Measurements from ENCODE around the gene TLE1.

TLE1 gene

DNA sequence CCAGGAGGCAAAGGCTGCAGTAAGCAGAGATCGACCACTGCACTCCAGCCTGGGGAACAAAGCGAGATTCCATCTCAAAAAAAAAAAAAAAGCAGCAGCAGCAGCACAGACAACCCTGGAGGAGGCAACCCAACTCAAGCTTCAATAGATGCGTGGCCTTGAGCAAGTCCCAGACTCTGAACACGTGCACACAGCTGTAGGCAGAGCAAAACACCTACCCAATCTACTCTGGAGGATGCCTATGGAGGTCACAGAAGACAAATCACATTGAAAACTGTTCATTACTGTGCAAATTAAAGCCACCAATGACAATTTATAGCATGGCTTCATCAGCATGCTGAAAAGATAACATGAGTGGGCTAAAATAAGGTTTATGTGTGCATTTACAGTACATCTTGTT lies 7.2 kb downstream of the TLE1 start:
- Mint-ChIP-seq H3K27ac (no peak overlapping the region), H3K27me3 (peaks cover 22% of the 10 kb centered on the region), H3K9me3 (no peaks in the 10 kb centered on the region), H3K36me3 (ENCODE audit: low read depth) (peaks cover 9% of the 10 kb centered on the region), H3K4me3 (no peak overlapping the region), H3K4me1 (ENCODE audit: low read depth) (peaks cover 17% of the 10 kb centered on the region)
- intact Hi-C loops (cut with micrococcal nuclease), result no loop called here

- Mint-ChIP-seq H3K4me1 (ENCODE audit: low read depth) (peaks cover 15% of the 10 kb centered on the region), H3K9me3 (no peaks in the 10 kb centered on the region), H3K27ac (no peak overlapping the region), H3K4me3 (no peak overlapping the region), H3K27me3 (peaks cover 15% of the 10 kb centered on the region), H3K36me3 (ENCODE audit: low read depth) (peaks cover 7% of the 10 kb centered on the region)
- intact Hi-C loops (cut with micrococcal nuclease), result no loop called here
Observed at GRCh38 chr9:81680506-81680905, 8.8 kb downstream of the TLE1 start.

- Mint-ChIP-seq H3K27me3 (peaks cover 15% of the 10 kb centered on the region), H3K4me3 (no peak overlapping the region), H3K9me3 (no peaks in the 10 kb centered on the region), H3K36me3 (ENCODE audit: low read depth) (peaks cover 7% of the 10 kb centered on the region), H3K4me1 (ENCODE audit: low read depth) (peaks cover 15% of the 10 kb centered on the region), H3K27ac (no peak overlapping the region)
- intact Hi-C loops (cut with micrococcal nuclease), result no loop called here
Observed at GRCh38 chr9:81680006-81680405, 9.3 kb downstream of the TLE1 start.

GRCh38 chr9:81678088-81678487 lies 11.3 kb downstream of the TLE1 start:
- H3K36me3 Mint-ChIP-seq (ENCODE audit: low read depth), result peaks cover 7% of the 10 kb centered on the region
- intact Hi-C loops (cut with micrococcal nuclease), result no loop called here
- H3K4me3 Mint-ChIP-seq, result no peak overlapping the region
- no peaks in the 10 kb centered on the region for H3K9me3 Mint-ChIP-seq
- H3K27me3 Mint-ChIP-seq, result peaks cover 14% of the 10 kb centered on the region
- H3K27ac Mint-ChIP-seq, result no peak overlapping the region
- H3K4me1 Mint-ChIP-seq (ENCODE audit: low read depth), result peaks cover 15% of the 10 kb centered on the region

DNA sequence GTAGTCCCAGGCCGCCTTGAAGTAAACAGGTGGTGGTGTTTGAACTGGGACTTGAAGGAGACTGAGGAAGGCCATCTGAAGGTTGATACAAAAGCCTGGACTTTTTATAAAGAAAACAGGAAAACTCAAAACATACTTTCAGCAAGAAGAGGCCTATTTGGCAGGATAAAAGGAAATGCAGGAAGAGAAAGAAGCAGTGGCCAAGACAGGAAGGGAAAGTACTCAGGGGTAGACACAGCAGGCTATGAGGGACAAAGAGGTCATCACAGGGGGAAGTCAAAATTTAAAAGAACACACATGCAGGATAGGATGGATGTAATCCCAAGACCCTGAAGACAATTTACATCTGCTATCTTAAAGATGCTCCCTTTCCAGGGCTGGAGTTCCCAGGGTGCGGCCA lies 13.0 kb downstream of the TLE1 start:
- peaks cover 8% of the 10 kb centered on the region for H3K36me3 Mint-ChIP-seq (ENCODE audit: low read depth)
- no peak overlapping the region for H3K4me3 Mint-ChIP-seq
- H3K9me3 Mint-ChIP-seq, result no peaks in the 10 kb centered on the region
- H3K4me1 Mint-ChIP-seq (ENCODE audit: low read depth), result peaks cover 5% of the 10 kb centered on the region
- peaks cover 6% of the 10 kb centered on the region for H3K27me3 Mint-ChIP-seq
- intact Hi-C loops (cut with micrococcal nuclease), result no loop called here
- H3K27ac Mint-ChIP-seq, result no peak overlapping the region

DNA sequence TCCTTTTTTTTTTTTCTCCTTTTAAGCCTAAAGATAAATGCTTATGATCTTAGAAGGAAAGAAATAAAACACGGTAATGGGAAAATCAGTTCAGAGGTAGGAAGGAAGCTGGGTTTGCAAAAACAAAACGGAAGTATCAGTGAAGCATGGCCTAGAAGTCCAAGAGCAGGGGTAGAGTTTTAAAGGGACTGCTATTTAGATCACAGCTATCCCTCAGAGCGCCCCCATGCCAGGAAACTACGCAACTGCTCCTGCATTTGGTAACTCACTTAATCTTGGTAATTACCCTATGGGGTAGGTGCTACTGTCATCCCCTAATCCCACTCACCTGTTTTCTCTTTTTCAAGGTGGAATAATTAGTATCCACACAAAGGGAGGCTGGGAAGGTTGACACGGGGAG lies 16.0 kb downstream of the TLE1 start:
- Mint-ChIP-seq H3K4me3 (no peak overlapping the region), H3K36me3 (ENCODE audit: low read depth) (peaks cover 7% of the 10 kb centered on the region), H3K9me3 (no peaks in the 10 kb centered on the region), H3K4me1 (ENCODE audit: low read depth) (peaks cover 5% of the 10 kb centered on the region), H3K27ac (no peak overlapping the region), H3K27me3 (no peaks in the 10 kb centered on the region)
- intact Hi-C loops (cut with micrococcal nuclease), result no loop called here

- Mint-ChIP-seq H3K9me3 (no peaks in the 10 kb centered on the region), H3K27me3 (no peaks in the 10 kb centered on the region), H3K36me3 (ENCODE audit: low read depth) (peaks cover 7% of the 10 kb centered on the region), H3K4me3 (no peak overlapping the region), H3K27ac (no peak overlapping the region), H3K4me1 (ENCODE audit: low read depth) (peaks cover 5% of the 10 kb centered on the region)
- intact Hi-C loops (cut with micrococcal nuclease), result no loop called here
Observed at GRCh38 chr9:81671880-81672280, 17.5 kb downstream of the TLE1 start.

DNA sequence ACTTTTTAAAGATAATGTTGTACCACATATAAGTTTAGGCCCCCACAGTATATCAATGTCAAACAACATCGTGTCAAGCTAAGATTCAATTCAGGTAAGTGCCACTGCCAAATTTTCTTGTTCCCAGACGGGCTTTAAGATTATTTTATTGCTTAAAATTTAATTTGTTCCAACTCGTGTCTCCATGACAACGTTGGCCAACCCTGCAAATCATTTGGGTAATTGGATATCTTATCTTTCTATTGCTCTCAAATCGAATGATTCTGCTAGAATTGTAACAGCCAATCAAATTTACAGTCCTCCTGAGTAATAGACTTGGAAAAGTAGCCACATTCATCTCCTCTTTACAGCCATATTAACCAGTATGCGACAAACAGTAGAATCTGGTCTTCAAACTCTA lies 19.5 kb downstream of the TLE1 start:
- intact Hi-C loops (cut with micrococcal nuclease), result loop anchor here (10.0 kb wide), 1 partner anchor 75 kb away; no protein-coding TSS in a partner anchor
- Mint-ChIP-seq H3K36me3 (ENCODE audit: low read depth) (peaks cover 7% of the 10 kb centered on the region), H3K4me1 (ENCODE audit: low read depth) (no peaks in the 10 kb centered on the region), H3K4me3 (no peak overlapping the region), H3K9me3 (no peaks in the 10 kb centered on the region), H3K27ac (no peak overlapping the region), H3K27me3 (no peaks in the 10 kb centered on the region)

DNA sequence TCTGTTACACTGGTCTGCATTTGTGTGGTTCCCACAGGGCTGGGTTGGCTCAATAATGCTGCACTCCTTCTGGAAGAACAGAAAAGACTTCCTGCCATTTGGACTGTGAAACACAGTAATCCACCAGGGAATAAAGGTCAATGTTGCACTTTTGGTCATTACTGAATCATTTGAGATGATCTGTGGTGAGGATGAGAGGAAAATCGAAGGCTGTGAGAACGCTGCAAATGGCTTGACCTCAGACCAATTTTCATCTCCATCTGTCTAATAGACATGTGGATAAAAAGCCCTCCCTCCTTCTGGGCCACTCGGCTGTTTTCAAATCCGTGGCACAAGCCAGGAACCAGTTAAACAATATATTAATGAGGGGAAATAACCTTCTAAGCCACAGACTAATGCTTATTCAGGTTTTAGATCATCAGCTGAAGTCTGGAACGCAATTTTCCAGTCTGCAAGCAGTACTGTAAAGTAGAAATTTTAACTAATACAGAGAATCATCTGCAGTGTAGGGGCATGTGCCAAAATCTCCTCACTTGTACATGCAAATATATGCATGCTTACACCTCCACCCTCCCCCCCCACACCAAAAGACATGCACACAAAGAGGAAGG lies 20.2 kb downstream of the TLE1 start:
- intact Hi-C loops (cut with micrococcal nuclease), result loop anchor here (10.0 kb wide), 1 partner anchor 74 kb away; no protein-coding TSS in a partner anchor
- no peaks in the 10 kb centered on the region for H3K9me3 Mint-ChIP-seq
- H3K4me3 Mint-ChIP-seq, result no peak overlapping the region
- no peaks in the 10 kb centered on the region for H3K27me3 Mint-ChIP-seq
- no peak overlapping the region for H3K27ac Mint-ChIP-seq
- peaks cover 7% of the 10 kb centered on the region for H3K36me3 Mint-ChIP-seq (ENCODE audit: low read depth)
- no peaks in the 10 kb centered on the region for H3K4me1 Mint-ChIP-seq (ENCODE audit: low read depth)

GRCh38 chr9:81666123-81666522 lies 23.2 kb downstream of the TLE1 start:
- intact Hi-C loops (cut with micrococcal nuclease), result loop anchor here (10.0 kb wide), 1 partner anchor 71 kb away; no protein-coding TSS in a partner anchor
- no peaks in the 10 kb centered on the region for H3K27me3 Mint-ChIP-seq
- H3K27ac Mint-ChIP-seq, result no peak overlapping the region
- H3K9me3 Mint-ChIP-seq, result no peaks in the 10 kb centered on the region
- H3K4me3 Mint-ChIP-seq, result no peak overlapping the region
- H3K36me3 Mint-ChIP-seq (ENCODE audit: low read depth), result no peaks in the 10 kb centered on the region
- H3K4me1 Mint-ChIP-seq (ENCODE audit: low read depth), result peaks cover 9% of the 10 kb centered on the region

DNA sequence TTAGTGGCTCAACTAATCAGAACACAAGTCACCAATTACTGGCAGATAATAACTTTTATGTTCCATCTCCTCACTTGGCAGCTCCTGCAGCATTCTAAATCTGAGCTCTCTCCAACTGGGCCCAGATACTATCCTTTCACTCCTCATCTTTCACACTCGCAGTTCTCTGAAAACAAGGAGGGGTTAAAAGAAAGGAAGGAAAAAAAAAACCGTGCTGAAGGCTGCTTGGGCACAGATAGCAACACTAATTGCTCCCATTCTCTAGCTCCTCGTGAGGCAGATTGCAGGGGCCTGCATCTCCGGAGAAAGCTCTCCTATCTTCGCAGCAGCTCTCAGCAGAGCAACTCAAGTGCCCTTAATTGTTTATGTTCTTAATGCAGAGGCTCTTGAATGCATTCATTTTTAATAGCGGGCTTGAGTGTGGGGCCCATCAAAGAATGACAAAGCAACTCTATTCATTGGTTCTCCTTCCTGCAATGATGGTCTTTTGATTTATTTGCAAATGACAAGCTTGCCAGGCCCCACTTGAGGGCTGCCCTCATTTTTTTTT lies 23.9 kb downstream of the TLE1 start:
- Mint-ChIP-seq H3K9me3 (no peaks in the 10 kb centered on the region), H3K27me3 (no peaks in the 10 kb centered on the region), H3K36me3 (ENCODE audit: low read depth) (no peaks in the 10 kb centered on the region), H3K4me3 (no peak overlapping the region), H3K4me1 (ENCODE audit: low read depth) (peaks cover 9% of the 10 kb centered on the region), H3K27ac (no peak overlapping the region)
- intact Hi-C loops (cut with micrococcal nuclease), result loop anchor here (10.0 kb wide), 1 partner anchor 71 kb away; no protein-coding TSS in a partner anchor

DNA sequence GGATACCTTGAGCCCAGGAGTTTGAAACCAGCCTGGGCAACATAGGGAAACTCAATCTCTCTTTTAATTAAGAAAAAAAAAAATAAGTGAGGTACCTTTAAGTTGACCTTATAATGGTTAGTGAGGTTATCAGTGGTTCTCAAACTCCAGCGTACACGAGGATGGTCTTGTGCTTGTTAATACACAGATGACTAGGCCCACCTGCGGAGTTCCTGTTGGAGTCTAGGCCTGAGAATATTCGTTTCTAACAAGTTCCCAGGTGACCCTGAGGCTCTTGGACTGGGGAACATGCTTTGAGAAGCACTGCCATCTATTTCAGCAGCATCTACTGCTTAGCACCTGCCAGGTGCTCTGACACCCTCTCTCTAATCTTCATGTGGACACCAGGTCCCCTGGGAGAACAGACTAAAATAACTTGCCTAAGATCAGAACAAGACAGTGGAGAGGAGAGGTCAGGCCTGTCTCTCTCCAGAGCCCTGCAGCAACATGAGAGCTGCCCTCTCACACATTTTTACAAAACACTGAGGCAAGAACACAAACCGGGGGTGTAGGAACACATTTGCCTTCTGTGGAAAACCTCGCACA lies 24.6 kb downstream of the TLE1 start:
- no peak overlapping the region for H3K27ac Mint-ChIP-seq
- intact Hi-C loops (cut with micrococcal nuclease), result loop anchor here (10.0 kb wide), 1 partner anchor 70 kb away; no protein-coding TSS in a partner anchor
- no peaks in the 10 kb centered on the region for H3K27me3 Mint-ChIP-seq

DNA sequence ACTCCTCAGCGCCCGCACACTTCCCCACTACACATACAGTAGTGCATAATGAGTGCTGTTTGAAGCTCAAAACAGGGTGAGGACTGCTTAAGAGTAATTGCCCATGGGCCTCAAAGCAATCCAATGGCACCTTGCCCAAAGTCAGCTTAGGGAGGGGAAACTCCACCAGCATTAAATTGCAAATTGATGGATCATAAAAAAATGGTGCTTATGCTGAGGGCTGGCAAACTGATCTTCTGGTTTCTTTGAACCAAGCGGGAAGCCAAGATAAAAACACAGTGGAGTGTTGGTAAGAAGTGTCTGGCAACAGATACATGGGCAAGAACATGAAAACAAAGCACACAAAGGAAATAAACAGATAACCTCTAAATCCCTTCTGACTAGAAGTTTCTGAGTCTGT lies 28.0 kb downstream of the TLE1 start:
- H3K36me3 Mint-ChIP-seq (ENCODE audit: low read depth), result no peaks in the 10 kb centered on the region
- H3K27ac Mint-ChIP-seq, result no peak overlapping the region
- no peaks in the 10 kb centered on the region for H3K9me3 Mint-ChIP-seq
- intact Hi-C loops (cut with micrococcal nuclease), result loop anchor here (10.0 kb wide), 1 partner anchor 67 kb away; no protein-coding TSS in a partner anchor
- no peaks in the 10 kb centered on the region for H3K27me3 Mint-ChIP-seq
- no peak overlapping the region for H3K4me3 Mint-ChIP-seq
- peaks cover 18% of the 10 kb centered on the region for H3K4me1 Mint-ChIP-seq (ENCODE audit: low read depth)

More for the DNA sequence above, 24.6 kb downstream of the TLE1 start:
- H3K36me3 Mint-ChIP-seq (ENCODE audit: low read depth), result no peaks in the 10 kb centered on the region
- peaks cover 9% of the 10 kb centered on the region for H3K4me1 Mint-ChIP-seq (ENCODE audit: low read depth)
- no peak overlapping the region for H3K4me3 Mint-ChIP-seq
- H3K9me3 Mint-ChIP-seq, result no peaks in the 10 kb centered on the region

GRCh38 chr9:81656871-81657337 lies 32.4 kb downstream of the TLE1 start:
- no peaks in the 10 kb centered on the region for H3K27me3 Mint-ChIP-seq
- no peaks in the 10 kb centered on the region for H3K9me3 Mint-ChIP-seq
- H3K36me3 Mint-ChIP-seq (ENCODE audit: low read depth), result no peaks in the 10 kb centered on the region
- peaks cover 19% of the 10 kb centered on the region for H3K4me1 Mint-ChIP-seq (ENCODE audit: low read depth)
- intact Hi-C loops (cut with micrococcal nuclease), result no loop called here
- H3K27ac Mint-ChIP-seq, result no peak overlapping the region
- H3K4me3 Mint-ChIP-seq, result no peak overlapping the region

Measured in dendritic cell treated with granulocyte-macrophage colony-stimulating factor and Interleukin-4, amounts not matched to agents 40 ng/mL and 50 ng/mL, for 4 days (primary cell).